ENCODE results near the gene APOBEC3G.
A peak's percentile ranks its signal among the peaks of the same experiment; 100 is the strongest.

APOBEC3G gene

DNA sequence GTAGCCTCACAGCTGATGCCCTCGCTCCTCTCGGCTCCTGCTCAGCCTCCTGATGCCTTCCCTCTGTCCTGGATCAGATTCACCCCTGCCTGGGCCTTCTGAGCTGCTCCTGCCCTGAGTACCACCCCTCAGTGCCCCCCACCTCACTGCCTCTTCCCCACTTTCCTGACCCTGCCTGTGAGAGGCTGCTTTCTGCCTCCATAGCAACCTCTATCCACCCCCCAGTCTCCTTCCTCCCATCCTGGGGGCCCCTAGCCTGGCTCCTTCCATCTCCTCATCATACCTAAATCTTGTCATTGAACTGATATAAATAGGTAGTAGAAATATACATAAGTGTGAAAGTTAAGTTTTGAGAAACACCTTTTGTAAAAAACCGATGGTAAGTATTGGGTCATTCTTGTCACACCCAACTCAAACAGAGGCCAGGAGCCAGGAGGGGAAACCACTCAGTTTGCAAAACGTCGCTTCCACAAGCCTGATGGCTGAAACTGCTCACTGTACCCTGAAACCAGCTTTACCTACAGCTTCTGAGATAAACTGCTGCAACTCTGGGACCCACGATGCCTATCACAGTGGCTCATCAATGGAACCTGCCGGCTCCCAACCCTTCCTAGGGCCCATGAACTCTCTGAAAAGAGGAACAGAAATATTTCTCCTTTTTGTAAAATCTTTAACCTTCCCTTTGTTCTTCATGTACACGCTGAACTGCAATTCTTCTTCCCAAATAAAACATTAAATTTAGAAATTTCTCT lies 15.2 kb downstream of the APOBEC3G start:
- DNase-seq: no peak

DNA sequence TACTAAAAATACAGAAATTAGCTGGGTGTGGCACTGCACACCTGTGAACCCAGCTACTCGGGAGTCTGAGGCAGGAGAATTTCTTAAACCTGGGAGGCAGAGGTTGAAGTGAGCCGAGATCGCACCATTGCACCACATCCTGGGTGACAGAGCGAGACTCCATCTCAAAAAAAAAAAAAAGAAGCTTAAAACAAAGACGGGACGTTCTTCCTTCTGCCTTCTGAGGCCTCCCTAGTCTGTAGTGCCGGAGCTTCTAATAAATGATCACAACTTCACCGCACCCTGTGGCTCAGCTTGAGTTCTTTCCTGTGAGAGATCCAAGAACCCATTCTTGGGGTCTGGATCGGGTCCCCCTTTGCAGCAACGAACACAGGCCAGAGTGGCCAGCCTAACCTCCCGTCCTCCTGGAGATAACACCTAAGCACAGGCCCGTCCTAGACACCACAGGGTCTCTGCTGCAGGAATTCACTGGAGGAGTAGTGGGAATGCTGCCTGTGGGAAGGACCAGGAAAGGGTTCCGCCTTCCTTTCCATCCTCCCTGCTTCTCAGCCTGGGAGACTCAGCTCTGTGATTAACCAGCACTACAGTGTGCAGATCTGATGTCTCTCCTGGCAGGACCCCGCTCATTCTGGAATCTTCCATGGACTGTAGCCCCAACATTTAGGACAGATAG lies 17.8 kb downstream of the APOBEC3G start:
- DNase-seq: no peak

DNA sequence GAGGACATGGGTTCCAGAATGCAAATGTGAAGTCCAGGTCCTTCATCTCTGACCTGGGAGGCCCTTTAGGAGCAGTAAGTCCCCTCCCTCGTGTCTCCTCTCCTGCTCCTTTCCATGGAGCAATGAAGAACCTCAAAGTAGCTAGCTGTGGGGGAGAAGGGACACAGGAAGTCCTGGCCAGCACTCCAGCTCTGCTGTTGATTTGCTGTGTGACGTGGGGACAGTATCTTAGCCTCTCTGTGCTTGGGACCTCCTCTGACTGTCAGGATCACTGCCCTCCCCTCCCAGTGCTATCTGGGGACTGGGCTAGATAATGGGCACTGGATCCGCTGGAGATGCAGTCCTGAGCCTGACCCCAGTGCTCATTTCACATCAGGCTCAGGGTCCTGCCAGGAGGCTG lies 18.9 kb downstream of the APOBEC3G start:
- no peak for DNase-seq

DNA sequence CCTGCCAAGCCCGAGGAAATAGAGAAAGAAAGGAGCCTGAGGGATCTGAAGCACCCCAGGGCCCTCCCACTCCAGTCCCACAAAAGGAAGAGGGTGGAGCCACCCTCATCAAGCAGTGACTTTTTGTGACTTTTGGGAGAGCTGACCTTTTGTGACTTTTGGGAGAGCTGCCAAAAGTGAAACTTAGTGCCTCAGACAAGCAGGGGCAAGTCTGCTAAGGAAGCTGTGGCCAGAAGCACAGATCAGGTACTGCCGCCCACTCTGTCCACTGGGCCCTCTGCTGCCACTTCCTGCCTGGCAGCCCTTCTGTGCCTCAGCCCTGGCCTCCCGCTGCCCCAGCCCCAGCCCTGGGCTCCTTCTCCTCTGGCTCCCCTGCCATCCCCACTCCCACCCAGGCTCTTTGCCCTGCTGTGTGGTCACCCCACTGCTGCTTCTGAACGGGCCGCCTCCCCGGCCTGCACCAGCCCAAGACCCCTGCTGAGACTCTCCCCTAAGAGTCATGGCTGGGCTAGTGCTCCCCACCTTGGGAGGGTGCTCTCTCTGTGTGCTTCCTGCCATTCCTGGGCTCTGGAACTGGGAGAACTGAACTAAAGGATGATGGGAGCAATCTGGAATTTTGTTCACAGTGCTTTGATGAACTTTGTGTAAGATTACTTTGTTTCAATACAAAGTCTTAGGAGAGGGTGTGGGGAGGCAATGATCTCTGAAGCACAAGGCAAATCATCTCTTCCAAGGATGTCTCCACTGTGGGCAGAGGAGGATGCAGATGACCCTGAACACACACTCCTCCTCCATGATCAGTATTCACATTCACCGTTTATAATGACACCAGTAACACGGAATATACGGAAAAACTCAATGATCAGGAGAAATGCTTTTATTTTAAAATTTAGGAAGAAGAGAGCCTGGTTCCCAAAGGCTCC lies 20.3 kb downstream of the APOBEC3G start, which contains the start of gene APOBEC3H:
TSS of gene APOBEC3H (plus strand) at position 147 of the 923 bp plus-strand sequence. CDS start 3,035 bp downstream, outside the sequence.
- DNase-seq: no peak

DNA sequence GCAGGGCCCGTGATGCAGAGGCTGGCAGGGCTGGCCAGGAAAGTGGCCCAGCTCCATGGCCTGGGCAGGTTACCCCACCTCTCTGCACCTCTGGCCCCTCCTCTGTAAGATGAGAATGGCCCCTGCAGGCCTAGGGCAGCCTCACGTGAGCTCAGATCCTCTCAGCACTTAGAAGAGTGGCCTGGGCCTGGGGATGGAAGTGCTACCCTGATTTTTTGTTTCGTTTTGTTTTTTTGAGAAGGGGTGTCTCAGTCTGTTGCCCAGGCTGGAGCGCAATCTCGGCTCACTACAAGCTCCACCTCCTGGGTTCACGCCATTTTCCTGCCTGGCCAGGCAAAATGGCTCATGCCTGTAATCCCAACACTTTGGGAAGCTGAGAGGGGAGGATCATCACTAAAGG lies 21.0 kb downstream of the APOBEC3G start:
- no peak for DNase-seq

DNA sequence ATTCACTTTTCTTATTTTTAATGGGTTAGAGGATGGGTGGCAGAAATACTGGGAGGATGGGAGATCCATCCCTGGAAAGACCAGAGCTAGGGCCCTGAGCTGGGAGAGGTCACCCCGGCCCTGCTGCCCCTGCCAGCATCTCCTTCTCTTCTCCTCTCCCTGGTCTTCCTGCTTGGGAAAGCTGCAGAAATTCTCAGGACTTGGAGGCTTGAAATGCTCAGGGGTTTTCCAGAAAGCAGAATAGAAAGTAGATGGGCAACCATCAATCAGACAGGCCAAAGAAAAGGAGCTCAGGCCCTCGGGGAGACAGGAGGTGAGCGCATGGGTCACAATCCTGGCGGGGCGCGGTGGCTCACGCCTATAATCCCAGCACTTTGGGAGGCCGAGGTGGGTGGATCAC lies 21.5 kb downstream of the APOBEC3G start:
- no peak for DNase-seq

DNA sequence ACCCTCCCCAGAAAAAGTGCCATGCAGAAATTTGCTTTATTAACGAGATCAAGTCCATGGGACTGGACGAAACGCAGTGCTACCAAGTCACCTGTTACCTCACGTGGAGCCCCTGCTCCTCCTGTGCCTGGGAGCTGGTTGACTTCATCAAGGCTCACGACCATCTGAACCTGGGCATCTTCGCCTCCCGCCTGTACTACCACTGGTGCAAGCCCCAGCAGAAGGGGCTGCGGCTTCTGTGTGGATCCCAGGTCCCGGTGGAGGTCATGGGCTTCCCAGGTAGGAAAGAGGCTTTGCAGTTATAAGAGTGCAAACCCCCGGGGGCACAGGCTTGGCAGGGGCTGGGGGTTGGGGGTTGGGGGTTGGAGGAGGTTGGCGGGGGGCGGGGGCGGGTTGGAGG lies 24.2 kb downstream of the APOBEC3G start:
- no peak for DNase-seq

DNA sequence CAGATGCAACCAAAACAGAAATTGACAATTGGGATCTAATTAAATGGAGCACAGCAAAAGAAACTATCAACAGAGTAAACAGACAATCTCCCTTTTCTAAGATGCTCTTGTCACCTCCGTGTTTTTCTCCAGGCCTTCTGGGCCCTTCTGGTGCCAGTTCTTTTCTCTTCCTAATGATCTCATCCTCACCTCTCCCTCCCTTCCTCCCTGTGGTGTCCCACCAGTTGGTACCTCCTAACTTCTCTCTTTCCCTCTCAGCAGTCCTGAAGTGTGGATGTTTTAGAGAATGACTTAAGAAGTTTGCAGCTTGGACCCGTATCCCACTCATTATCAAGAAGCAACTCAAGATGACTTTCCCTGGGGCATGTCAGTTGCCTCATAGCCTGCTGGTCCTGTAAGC lies 26.4 kb downstream of the APOBEC3G start:
- DNase-seq: no peak

DNA sequence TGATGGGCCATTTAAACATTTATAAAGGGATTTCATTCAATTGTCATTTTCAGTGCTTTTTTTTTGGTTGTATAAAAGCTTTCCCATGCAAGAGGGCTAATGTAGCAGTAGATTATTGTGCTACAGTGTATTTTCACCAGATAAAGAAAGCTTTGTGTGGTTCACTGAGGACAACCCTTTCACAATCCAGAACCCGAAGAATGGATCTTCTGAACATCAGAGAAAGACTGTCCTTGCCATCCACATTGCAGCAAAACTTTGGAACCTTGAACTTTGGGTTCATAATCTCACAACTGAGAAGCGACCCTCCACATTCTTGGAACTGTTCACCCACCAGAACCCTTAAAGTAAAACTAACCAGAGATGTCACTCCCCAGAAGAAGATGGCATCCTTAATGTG lies 29.3 kb downstream of the APOBEC3G start:
- no peak for DNase-seq

DNA sequence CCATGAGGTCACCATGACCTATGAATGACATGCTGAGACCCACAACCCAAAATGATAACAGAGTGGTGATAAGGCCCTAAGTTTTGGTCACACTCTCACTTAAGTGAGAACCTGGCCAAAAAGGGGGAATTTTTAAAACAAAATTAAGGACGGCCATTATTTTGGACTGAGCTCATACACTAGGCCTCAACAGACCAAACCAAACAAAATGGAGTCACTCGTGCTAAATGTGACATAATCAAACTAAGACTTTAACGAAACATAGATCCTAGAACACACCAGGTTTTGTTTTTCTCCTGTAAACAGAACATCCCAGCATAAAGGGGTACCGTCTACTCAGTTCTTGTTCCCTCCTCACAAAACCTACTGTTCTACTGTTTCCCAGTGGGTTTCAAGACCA lies 31.4 kb downstream of the APOBEC3G start:
- no peak for DNase-seq

DNA sequence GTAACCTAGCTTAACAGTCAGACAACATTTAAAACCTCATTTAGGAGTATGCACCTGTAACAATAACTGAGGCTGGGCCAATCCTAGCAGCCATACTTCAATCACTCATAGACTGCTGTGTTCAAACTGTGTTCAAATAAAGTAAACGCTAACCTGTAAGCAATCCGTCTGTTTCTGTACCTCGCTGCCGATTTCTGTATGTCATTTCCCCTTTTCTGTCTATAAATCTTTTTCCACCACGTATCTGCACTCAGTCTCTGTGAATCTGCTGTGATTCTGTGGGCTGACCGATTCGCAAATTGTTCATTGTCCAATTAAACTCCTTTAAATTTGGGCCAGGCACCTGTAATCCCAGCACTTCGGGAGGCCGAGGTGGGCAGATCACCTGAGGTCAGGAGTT lies 32.3 kb downstream of the APOBEC3G start:
- no peak for DNase-seq

DNA sequence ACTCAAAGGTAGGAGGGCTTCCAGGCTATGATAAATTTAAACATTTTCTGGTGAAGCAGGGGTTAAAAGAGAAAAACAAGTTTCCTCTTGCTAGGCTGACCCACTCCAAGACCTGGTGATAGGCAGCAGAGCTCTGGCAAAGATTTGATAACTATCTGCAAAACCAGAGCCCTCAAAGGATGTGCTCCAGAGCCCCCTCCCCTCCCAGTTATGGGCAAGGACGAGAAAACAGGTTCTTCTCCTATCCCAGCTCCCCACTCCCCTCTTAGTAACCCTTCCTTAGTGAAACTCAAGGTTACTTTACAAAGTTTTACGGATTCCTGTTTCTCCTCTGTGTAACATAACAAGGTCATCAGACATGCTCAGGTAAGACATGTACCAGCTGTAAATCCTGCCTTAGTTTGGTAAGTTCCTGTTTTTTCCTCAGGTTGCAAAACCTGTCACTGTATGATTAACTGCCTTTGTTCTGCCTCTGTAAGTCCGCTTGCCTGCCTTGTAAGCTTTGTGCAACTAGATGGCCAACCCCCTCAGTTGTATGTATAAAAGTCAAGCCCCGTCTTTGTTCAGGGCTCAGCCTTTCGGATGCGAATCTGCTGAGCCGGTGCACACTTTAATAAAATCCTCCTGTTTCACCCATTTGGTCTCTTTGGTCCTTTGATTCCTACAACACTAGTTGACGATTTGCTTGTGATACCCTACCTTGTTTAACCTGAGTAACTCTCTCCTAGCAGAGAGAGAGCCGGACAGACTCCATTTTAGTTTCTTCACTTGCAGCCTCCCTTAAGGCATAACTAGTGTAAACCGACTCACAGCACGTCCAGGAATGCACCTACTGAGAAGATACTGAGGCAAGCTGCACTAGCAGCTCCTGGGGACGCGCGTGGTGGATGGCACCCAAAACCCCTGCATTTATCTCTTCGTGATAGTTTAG lies 33.8 kb downstream of the APOBEC3G start:
- no peak for DNase-seq

DNA sequence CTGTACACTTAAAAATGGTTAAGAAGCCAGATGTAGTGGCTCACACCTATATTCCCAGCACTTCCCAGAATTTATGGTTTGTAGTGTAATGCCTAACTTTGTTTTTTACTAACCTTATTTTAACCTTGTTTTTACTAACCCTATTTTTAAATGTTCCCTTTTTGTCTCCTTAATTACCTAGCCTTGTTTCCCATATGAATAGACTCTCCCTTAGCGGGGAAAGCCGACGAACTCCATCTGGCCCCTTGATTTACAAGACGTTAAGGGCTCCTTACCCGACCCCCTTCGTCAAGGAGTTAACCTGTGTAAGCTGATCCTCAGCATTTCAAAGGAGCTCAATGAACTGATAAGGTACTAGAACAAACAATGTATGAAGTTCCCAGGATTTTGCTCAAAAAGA lies 37.0 kb downstream of the APOBEC3G start:
- no peak for DNase-seq

DNA sequence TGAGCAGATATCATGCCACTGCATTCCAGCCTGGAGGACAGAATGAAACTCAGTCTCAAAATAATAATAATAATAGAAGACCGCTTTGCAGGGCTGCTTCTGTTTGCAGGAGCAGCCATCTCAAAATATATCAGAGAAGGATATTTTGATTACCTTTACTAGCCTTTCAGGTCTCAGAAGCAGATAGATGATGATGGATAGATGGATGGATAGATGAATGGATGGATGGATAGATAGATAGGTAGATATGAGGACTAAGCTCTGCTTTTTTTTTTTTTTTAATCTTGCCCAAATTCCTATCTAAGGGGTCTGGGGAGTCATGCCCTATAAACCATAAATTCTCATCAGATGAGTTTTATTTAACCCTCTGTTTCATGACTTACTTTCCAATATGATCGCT lies 38.5 kb downstream of the APOBEC3G start:
- DNase-seq: no peak

DNA sequence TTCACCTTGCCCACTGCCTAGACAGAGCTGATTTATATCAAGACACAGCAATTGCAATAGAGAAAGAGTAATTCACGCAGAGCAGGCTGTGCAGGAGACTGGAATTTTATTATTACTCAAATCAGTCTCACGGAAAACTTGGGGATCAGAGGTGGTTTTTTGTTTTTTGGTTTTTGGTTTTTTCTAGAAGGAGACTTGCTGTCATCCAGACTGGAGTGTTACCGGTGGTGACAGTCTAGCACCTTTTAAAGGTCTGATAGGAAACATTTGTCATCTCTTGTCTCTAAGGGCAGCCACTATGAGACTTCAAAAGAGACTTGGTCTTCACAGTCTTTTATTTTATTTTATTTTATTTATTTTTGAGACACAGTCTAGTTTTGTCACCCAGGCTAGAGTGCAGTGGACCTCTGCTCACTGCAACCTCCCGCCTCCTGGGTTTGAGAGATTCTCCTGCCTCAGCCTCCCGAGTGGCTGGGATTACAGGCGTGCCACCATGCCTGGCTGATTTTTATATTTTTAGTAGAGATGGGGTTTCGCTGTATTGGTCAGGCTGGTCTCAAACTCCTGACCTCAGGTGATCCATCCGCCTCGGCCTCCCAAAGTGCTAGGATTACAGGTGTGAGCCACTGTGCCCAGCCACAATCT lies 39.0 kb downstream of the APOBEC3G start:
- no peak for DNase-seq

DNA sequence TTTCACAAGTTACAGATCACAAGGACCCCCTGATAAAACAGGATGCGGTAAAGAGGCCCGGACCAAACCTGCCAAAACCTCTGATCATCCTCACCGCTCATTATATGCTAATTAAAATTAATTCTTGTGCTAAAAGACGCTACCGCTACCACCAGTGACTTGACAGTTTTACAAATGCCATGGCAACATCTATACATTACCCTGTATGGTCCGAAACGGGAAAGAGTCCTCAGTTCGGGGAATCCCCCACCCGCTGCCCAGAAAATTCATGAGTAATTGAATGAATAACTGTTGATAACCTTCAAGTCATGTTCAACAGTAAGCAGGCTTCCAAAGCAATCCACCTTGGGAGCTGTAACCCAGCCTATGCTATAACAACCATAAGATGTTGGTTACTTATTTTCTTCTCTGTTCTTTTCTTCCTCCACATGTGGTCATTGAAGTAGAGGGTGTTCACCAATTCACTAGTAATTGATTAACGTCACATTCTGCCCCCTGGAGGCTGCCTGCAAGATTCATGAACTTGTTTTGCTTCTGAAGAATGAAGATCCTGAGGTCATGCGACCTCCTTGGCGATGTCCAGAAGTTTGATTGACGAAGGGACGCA lies 40.6 kb downstream of the APOBEC3G start:
- peak; percentile 58 for DNase-seq

DNA sequence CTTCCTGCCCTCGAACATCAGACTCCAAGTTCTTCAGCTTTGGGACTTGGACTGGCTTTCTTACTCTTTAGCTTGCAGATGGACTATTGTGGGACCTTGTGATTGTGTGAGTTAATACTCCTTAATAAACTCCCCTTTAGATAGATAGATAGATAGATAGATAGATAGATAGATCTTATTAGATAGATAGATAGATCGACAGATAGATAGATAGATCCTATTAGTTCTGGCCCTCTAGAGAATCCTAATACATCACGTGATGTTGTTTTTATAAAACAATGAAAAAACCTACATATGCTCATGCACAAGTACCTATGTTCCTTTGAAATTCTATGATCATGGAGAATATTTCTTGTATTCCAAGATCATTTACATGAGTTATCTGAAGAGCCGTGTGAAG lies 43.9 kb downstream of the APOBEC3G start:
- no peak for DNase-seq

DNA sequence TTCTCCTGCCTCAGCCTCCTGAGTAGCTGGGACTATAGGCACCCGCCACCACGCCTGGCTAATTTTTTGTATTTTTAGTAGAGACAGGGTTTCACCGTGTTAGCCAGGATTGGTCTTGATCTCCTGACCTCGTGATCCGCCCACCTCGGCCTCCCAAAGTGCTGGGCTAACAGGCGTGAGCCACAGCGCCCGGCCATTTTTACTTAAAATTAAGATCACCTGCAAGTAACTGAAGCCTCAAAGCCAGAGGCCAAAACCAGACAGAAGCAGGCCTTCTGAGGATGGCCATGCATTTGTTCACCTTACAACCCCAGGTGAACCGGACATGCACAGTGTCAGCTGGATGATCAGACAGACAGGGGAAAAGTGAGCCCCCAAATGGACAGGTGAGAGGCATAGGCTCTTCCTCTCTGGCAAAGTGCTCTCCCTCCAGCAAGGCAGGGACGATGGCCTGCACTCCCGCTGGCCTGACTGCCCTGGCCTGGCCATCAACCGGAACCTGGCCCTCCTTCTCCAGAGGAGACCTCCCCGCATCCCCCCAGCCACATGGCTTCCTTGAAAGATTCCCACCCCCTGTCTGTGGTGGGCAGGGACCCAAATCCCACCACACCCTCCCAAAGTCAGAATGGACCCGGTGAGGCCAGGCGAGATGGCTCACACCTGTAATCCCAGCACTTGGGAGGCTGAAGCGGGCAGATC lies 45.8 kb downstream of the APOBEC3G start:
- DNase-seq: no peak

DNA sequence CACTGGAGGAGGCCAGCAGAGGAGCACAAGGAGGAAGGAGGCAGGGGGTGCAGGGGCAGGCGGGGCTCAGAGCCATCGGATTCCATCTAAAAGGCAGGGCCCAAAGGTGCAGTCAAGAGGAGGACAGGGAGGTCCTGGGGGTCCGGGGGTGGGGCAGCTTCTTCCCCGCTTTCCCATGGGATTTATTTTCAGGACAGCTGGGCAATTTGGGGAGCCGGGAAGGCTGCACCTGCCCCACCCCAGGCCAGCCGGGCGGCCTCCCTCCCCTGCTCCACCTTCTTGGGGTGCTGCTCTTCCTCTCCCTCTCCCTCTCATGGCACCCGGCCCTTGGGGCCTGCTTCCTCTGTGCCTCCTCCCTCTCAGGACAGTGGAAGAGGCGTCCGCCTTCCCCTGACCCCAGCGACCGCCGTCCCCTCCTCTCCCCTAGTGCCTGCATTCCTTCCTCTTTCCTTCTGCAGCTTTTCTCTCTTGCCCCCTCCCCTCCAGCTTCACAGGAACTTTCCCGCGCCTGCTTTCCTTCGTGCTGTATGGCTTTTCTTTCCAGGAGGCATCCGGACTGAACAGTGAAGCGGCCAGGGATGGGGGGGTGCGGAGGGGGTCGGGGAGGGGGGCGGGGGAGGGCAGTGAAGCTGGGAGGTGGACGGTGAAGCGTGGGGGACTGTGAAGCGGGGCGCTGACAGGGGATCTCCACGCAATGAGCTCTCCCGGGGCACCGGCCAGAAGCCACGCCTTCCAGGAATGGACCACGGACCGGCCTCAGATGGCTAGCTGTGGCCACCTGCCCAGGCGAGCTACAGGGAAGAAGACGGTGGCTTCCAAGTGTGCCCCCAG lies 46.9 kb downstream of the APOBEC3G start:
- no peak for DNase-seq

DNA sequence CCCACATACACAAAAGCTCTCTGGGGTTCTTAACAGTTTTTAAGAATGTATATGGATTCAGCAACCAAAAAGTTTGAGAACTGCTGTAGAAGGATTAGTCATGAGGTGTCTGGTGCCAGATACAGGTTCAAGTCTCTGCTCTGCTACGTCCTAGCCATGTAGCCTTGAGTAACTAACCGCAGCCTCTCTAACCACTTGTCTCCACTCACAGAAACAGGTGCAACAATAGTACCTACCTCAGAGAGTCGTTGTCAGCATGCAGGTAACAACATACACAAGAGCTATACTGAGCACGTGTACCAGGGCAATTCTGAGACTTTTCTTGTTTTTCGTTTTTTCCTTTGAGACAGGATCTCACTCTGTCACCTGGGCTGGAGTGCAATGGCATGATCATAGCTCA lies 48.5 kb downstream of the APOBEC3G start:
- no peak for DNase-seq
